Endothelial cell (in vitro differentiated cells): ENCODE results near the gene ZIC5. TPM values are rescaled to one million over a fixed set of nuclear protein-coding genes. Genes with fewer than 3 reads are reported as not detected.
A peak's percentile ranks its signal among the peaks of the same experiment; 100 is the strongest.

Experiments used
- DNase-seq: peaks from one replicate; pipeline ENCODE4 v3.0.0; 2021; ENCODE audit warnings: low spot score
- H3K27ac Mint-ChIP-seq: one replicate; pipeline ENCODE4 v1.8.0; 2021; ENCODE audit warnings: mixed read lengths, inconsistent platforms; ENCODE audit not compliant: unreplicated experiment
- H3K27me3 Mint-ChIP-seq: one replicate; pipeline ENCODE4 v1.8.0; 2021; ENCODE audit warnings: mild to moderate bottlenecking, moderate library complexity, mixed read lengths, inconsistent platforms; ENCODE audit not compliant: unreplicated experiment
- H3K36me3 Mint-ChIP-seq: one replicate; pipeline ENCODE4 v1.8.0; 2021; ENCODE audit warnings: mild to moderate bottlenecking, low read depth, mixed read lengths, inconsistent platforms; ENCODE audit not compliant: unreplicated experiment
- H3K4me1 Mint-ChIP-seq: one replicate; pipeline ENCODE4 v1.8.0; 2021; ENCODE audit warnings: mild to moderate bottlenecking, mixed read lengths, inconsistent platforms; ENCODE audit not compliant: unreplicated experiment
- H3K4me3 Mint-ChIP-seq: one replicate; pipeline ENCODE4 v1.8.0; 2021; ENCODE audit warnings: mild to moderate bottlenecking, mixed read lengths, inconsistent platforms; ENCODE audit not compliant: unreplicated experiment
- H3K9me3 Mint-ChIP-seq: one replicate; pipeline ENCODE4 v1.8.0; 2021; ENCODE audit warnings: mixed read lengths, inconsistent platforms; ENCODE audit not compliant: unreplicated experiment
- CTCF ChIP-seq: fragments of 200-600 bp; sonication (generic); IDR thresholded peaks from one replicate; pipeline ENCODE4 v1.5.0; 2021; ENCODE audit warnings: antibody characterized with exemption; ENCODE audit not compliant: unreplicated experiment
- total RNA-seq: library from RNA; stranded (reverse); fragmentation: NEBNext Ultra II Directional; extraction: Animal tissue kit (Norgen Biotek cat#: 25700); gene quantifications from one replicate; pipeline ENCODE4 v1.2.1, GENCODE V29; 2021; ENCODE audit not compliant: unreplicated experiment

Gene ZIC5
- total RNA-seq, 1 donor from 2014 or later: 0.10 TPM

GRCh38 chr13:99959540-99960230, 11.9 kb downstream of the ZIC5 start:
- Mint-ChIP-seq H3K9me3 (no peaks in the 10 kb centered on the region), H3K4me3 (peak overlapping the region; percentile 85), H3K4me1 (peaks cover 36% of the 10 kb centered on the region), H3K27ac (no peak overlapping the region), H3K27me3 (peaks cover 23% of the 10 kb centered on the region), H3K36me3 (no peaks in the 10 kb centered on the region)
- peak; percentile 50 for TF ChIP-seq CTCF
- peak; percentile 37 for DNase-seq

DNA sequence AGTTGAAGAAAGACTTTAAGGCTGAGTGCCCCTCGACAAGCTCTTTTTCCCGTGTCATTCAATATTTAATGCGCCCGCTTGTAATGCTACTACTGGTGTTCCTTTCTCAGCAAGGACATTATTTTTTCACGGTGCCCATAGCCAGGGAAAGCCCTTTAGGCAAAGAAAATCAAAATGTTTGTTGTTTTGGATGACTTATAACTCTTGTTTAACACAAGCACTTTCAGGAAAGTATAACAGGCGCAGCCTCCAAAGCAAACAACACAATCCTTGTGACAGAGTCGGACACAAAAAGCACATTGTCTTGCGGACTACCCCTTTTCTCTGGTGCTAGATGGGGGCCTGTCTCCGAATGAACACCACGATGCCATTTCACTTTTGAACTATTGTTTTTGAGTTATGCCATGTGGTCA, 12.4 kb downstream of the ZIC5 start:
- Mint-ChIP-seq H3K4me1 (peaks cover 39% of the 10 kb centered on the region), H3K36me3 (no peaks in the 10 kb centered on the region), H3K27ac (no peak overlapping the region), H3K9me3 (no peaks in the 10 kb centered on the region), H3K4me3 (peak overlapping the region; percentile 59), H3K27me3 (peaks cover 23% of the 10 kb centered on the region)
- no peak for DNase-seq
- no peak for TF ChIP-seq CTCF

- Mint-ChIP-seq H3K27me3 (peaks cover 26% of the 10 kb centered on the region), H3K4me3 (peak overlapping the region; percentile 59), H3K4me1 (peaks cover 43% of the 10 kb centered on the region), H3K36me3 (no peaks in the 10 kb centered on the region), H3K9me3 (no peaks in the 10 kb centered on the region), H3K27ac (no peak overlapping the region)
- no peak for TF ChIP-seq CTCF
- DNase-seq: peak; percentile 11
Observed at GRCh38 chr13:99958406-99959126, 13.0 kb downstream of the ZIC5 start.

DNA sequence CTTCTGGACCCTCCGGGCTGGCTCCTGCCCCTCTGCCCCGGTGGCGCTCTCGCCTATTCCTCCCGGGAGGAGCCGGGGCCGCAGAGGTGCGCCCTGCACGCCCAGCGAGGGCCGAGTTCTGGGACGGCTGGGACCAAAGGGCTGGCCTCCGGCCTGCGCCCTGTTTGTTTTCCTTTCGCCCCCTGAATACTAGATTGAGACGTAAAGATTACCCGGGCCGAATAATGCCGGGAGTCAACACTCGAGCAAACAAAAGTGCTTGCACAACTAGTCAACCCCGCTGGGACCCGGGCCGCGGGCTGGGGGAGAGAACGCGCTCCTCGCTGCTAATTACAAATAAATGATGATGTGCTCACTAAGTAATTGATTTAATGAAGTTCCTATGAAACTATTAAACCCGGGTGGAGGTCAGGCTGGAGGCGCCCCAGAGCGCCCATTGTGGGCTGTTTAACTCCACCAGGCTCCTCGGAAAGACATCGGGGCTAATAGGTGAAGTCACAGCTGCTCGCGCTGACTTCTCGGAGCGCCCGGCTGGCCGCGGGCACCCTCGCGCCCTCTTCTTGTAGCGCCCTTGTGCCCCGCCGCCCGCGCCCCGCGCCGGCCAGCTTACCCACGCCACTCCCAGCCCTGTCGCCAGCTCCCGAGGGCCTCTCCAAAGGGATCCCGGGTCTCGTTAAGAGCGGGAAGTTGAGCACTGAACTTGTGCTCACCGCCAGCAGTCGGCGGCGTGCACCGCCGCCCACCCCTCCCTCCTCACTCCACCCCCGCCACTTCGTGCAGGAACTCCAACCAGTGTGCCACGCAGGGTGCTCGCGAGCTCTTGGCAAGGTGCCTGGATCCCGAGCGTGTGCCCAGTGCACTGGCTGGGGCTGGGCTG, 14.9 kb downstream of the ZIC5 start:
- peak; percentile 27 for DNase-seq
- no peaks in the 10 kb centered on the region for H3K36me3 Mint-ChIP-seq
- peaks cover 46% of the 10 kb centered on the region for H3K4me1 Mint-ChIP-seq
- peaks cover 26% of the 10 kb centered on the region for H3K27me3 Mint-ChIP-seq
- H3K27ac Mint-ChIP-seq: no peak overlapping the region
- TF ChIP-seq CTCF: no peak
- no peaks in the 10 kb centered on the region for H3K9me3 Mint-ChIP-seq
- H3K4me3 Mint-ChIP-seq: peak overlapping the region; percentile 87
